ENCODE results near the gene RDH5. TPM values are rescaled to one million over a fixed set of nuclear protein-coding genes. Genes with fewer than 3 reads are reported as not detected.

RDH5 gene
- total and polyA plus RNA-seq, 4 donors: 9.2 to 61.7 (median 29.2) TPM

DNA sequence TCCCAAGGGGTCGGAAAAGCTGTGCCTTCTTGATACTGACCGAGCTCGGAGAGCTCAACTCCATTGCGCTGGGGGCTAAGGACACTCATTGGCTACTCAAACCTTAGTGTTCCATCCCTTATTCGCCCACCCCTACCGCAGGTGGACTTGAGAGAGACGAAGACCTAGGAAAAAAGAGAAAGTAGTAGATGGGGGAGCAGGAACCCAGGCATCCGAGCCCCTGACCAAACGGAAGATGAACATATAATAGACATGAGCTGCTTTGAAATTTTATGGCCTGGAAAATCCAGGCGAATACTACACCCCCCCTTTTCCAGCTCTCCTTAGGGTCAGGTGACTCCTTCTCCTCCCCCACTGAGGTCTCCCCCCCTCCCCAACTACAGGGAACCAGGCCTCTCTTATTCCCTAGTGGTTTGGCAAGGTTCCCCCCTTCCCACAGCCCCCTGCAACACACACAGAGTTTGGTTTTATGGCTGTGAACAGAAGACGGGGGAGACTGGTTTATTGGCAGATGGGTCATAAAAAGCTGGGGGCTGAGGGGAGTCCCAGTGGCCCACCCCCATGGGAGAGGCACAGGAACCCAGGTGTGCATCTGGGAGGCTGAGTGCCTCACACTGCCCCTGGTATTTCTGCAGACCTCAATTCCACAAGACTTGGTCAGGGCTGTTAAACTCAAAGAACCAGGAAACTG, 24.3 kb downstream of the RDH5 start:
- Histone ChIP-seq H3K9me3 (ENCODE audit: control insufficient read depth in 4 of 4, low read length in 3 of 4) (no peaks in the 10 kb centered on the region), H3K4me3 (ENCODE audit: low read depth in 1 of 3, low read length in 3 of 3) (peak overlapping the region in 2 of 3 donors; percentile 35 to 63), H3K27me3 (ENCODE audit: control insufficient read depth in 4 of 4, insufficient read depth in 4 of 4, low read length in 3 of 4) (peaks cover 0 to 5% (median 0%) of the 10 kb centered on the region in 4 donors), H3K36me3 (ENCODE audit: control insufficient read depth in 4 of 4, insufficient read depth in 3 of 4, low read depth in 1 of 4, low read length in 3 of 4) (no peaks in the 10 kb centered on the region), H3K4me1 (ENCODE audit: control insufficient read depth in 4 of 4, insufficient read depth in 4 of 4, low read length in 3 of 4) (peaks cover 0 to 9% (median 5%) of the 10 kb centered on the region in 4 donors), H3K9ac (ENCODE audit: low read depth in 1 of 2, low read length in 2 of 2) (no peak overlapping the region), H3K27ac (ENCODE audit: low read depth in 1 of 2, low read length in 2 of 2) (no peak overlapping the region)
- TF ChIP-seq GABPA (IDR thresholded peaks at IDR 0.05 in 1 of 2, conservative IDR thresholded peaks at IDR 0.05 in 1 of 2) (no peak), FOXA1 (IDR thresholded peaks at IDR 0.05) (no peak), EGR1 (IDR thresholded peaks at IDR 0.05; ENCODE audit: low read depth in 2 of 2) (no peak), HNF4A (conservative IDR thresholded peaks at IDR 0.05) (no peak), FOXA2 (IDR thresholded peaks at IDR 0.05) (no peak), HNF4G (IDR thresholded peaks at IDR 0.05) (no peak), RAD21 (IDR thresholded peaks at IDR 0.05) (no peak), YY1 (IDR thresholded peaks at IDR 0.05) (no peak), JUND (IDR thresholded peaks at IDR 0.05) (no peak), RXRA (IDR thresholded peaks at IDR 0.05) (no peak), TAF1 (conservative IDR thresholded peaks at IDR 0.05) (no peak)
- TF ChIP-seq, protein P1, sequence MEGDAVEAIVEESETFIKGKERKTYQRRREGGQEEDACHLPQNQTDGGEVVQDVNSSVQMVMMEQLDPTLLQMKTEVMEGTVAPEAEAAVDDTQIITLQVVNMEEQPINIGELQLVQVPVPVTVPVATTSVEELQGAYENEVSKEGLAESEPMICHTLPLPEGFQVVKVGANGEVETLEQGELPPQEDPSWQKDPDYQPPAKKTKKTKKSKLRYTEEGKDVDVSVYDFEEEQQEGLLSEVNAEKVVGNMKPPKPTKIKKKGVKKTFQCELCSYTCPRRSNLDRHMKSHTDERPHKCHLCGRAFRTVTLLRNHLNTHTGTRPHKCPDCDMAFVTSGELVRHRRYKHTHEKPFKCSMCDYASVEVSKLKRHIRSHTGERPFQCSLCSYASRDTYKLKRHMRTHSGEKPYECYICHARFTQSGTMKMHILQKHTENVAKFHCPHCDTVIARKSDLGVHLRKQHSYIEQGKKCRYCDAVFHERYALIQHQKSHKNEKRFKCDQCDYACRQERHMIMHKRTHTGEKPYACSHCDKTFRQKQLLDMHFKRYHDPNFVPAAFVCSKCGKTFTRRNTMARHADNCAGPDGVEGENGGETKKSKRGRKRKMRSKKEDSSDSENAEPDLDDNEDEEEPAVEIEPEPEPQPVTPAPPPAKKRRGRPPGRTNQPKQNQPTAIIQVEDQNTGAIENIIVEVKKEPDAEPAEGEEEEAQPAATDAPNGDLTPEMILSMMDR (IDR thresholded peaks at IDR 0.05; ENCODE audit: low read depth, low read length, missing input control): no peak
- TF ChIP-seq, protein P2, sequence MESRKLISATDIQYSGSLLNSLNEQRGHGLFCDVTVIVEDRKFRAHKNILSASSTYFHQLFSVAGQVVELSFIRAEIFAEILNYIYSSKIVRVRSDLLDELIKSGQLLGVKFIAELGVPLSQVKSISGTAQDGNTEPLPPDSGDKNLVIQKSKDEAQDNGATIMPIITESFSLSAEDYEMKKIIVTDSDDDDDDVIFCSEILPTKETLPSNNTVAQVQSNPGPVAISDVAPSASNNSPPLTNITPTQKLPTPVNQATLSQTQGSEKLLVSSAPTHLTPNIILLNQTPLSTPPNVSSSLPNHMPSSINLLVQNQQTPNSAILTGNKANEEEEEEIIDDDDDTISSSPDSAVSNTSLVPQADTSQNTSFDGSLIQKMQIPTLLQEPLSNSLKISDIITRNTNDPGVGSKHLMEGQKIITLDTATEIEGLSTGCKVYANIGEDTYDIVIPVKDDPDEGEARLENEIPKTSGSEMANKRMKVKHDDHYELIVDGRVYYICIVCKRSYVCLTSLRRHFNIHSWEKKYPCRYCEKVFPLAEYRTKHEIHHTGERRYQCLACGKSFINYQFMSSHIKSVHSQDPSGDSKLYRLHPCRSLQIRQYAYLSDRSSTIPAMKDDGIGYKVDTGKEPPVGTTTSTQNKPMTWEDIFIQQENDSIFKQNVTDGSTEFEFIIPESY (IDR thresholded peaks at IDR 0.05): no peak
- 60% methylated on average over 11 of the region's 11 CpGs for WGBS
- no peak for DNase-seq (ENCODE audit: low spot score)

DNA sequence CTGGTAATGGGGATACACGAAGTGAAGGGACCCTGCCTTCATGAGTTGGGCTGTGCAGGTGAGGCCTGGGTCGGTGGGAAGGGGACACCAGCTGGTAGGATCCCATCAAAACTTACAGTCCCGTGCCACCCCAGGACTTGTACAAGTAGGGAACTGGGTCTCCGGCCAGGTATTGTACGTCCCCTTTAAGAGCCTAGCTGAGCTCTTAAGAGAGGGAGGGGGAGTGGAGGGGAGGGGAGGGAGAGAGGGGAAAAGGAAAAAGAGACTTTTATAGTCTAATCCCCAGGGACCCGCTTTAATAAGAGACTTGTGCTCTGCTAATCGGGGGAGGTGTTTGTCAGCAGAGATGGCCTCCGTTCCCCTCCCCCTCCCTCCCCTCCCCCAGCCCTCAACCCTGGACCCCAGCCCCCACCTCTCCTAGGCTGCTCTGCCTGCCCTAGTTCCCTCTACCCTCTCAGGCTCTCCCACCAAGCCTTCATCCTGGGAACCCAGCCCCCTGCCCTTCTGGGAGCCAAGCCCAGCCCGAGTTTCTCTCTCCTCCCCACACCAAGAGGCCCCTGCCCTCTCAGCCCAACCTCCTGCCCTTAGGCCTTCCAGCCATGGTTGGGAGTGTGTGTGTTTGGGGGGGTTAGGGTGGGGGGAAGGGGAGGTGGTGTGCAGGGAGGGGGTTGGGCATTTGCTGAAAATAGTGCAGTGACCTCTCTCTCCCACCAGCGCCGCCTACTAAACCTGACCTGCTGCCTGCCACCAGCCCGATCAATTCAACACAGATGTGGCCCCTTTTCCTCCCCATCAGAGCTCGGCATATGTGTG, 25.4 kb downstream of the RDH5 start:
- Histone ChIP-seq H3K9me3 (ENCODE audit: control insufficient read depth in 4 of 4, low read length in 3 of 4) (no peaks in the 10 kb centered on the region), H3K4me3 (ENCODE audit: low read depth in 1 of 3, low read length in 3 of 3) (no peak overlapping the region), H3K9ac (ENCODE audit: low read depth in 1 of 2, low read length in 2 of 2) (no peak overlapping the region), H3K36me3 (ENCODE audit: control insufficient read depth in 4 of 4, insufficient read depth in 3 of 4, low read depth in 1 of 4, low read length in 3 of 4) (no peaks in the 10 kb centered on the region), H3K27ac (ENCODE audit: low read depth in 1 of 2, low read length in 2 of 2) (no peak overlapping the region), H3K27me3 (ENCODE audit: control insufficient read depth in 4 of 4, insufficient read depth in 4 of 4, low read length in 3 of 4) (peaks cover 0 to 5% (median 0%) of the 10 kb centered on the region in 4 donors), H3K4me1 (ENCODE audit: control insufficient read depth in 4 of 4, insufficient read depth in 4 of 4, low read length in 3 of 4) (peaks cover 0 to 9% (median 5%) of the 10 kb centered on the region in 4 donors)
- peak; percentile 63 for DNase-seq (ENCODE audit: low spot score)
- TF ChIP-seq MAX (IDR thresholded peaks at IDR 0.05) (no peak), GABPA (IDR thresholded peaks at IDR 0.05 in 1 of 2, conservative IDR thresholded peaks at IDR 0.05 in 1 of 2) (no peak), TAF1 (conservative IDR thresholded peaks at IDR 0.05) (no peak), FOXA2 (IDR thresholded peaks at IDR 0.05) (no peak), RXRA (IDR thresholded peaks at IDR 0.05) (no peak), FOXA1 (IDR thresholded peaks at IDR 0.05) (no peak), JUND (IDR thresholded peaks at IDR 0.05) (no peak), SP1 (IDR thresholded peaks at IDR 0.05) (no peak), RAD21 (IDR thresholded peaks at IDR 0.05) (no peak), EGR1 (IDR thresholded peaks at IDR 0.05; ENCODE audit: low read depth in 2 of 2) (no peak)
- TF ChIP-seq, protein P1 (IDR thresholded peaks at IDR 0.05; ENCODE audit: low read depth, low read length, missing input control): no peak
- WGBS: 33% methylated on average over 13 of the region's 13 CpGs

Data from liver (tissue), 9 donors.